HCEC 1CT (cell line): ENCODE measurements around the gene CHCHD3.
"Not testable (repeated sequence)": the region's sequence is repeated elsewhere in the genome, so short reads cannot be mapped to it uniquely, and the experiment has no call there.

Source experiments
- DNase-seq: peaks from one replicate; pipeline ENCODE4 v3.0.0-alpha.2; 2017

The CHCHD3 gene

GRCh38 chr7:133040178-133040577, 41.7 kb downstream of the CHCHD3 start:
- DNase-seq, result no peak

GRCh38 chr7:133039614-133040013, 42.3 kb downstream of the CHCHD3 start:
- no peak for DNase-seq

GRCh38 chr7:133036289-133036688, 45.6 kb downstream of the CHCHD3 start:
- no peak for DNase-seq

DNA sequence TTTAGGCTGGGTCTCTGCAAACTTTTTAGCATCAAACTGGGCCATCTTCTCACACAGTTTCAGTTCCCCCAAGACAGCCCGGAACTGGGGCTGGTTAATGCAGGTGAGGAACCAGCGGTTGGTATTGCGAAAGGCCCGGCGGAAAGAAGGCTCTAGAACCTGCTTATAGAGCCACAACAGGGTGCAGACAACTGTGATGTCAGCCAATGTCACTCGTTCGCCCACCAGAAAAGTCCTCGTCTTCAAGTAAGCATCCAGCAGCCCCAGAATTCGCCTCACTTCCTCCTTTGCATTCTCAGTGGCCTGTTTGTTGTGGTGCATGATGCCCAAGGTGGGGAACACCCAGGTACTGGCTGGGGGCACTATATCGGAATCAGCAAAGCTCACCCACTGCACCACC, 46.6 kb downstream of the CHCHD3 start:
- DNase-seq, result not testable (repeated sequence)

- DNase-seq, result no peak
These were observed 51.5 kb downstream of the CHCHD3 start for GRCh38 chr7:133030346-133030745.

GRCh38 chr7:133029463-133029862, 52.4 kb downstream of the CHCHD3 start:
- no peak for DNase-seq

GRCh38 chr7:133027397-133027796, 54.5 kb downstream of the CHCHD3 start:
- DNase-seq, result no peak

GRCh38 chr7:133026210-133026859, 55.6 kb downstream of the CHCHD3 start:
- no peak for DNase-seq

DNA sequence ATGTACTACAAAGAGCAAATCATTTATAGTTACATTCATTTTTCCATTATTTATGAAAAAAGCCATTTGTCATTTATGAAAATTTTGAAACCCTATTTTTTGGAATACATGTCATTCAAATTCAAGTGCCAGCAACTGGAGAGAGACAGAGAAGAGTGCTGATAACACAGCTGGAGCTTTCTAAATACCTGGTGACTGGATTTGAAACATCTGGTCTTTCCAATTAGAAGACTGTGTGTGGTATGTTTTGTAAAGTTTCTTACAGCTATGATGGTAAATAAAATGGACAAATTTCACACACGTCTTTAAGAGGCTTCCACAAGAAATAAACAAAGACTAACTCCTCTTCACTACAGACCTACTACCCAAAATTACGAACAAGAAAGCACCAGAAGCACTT, 56.8 kb downstream of the CHCHD3 start:
- DNase-seq, result no peak

GRCh38 chr7:133024596-133024995, 57.3 kb downstream of the CHCHD3 start:
- DNase-seq, result no peak

DNA sequence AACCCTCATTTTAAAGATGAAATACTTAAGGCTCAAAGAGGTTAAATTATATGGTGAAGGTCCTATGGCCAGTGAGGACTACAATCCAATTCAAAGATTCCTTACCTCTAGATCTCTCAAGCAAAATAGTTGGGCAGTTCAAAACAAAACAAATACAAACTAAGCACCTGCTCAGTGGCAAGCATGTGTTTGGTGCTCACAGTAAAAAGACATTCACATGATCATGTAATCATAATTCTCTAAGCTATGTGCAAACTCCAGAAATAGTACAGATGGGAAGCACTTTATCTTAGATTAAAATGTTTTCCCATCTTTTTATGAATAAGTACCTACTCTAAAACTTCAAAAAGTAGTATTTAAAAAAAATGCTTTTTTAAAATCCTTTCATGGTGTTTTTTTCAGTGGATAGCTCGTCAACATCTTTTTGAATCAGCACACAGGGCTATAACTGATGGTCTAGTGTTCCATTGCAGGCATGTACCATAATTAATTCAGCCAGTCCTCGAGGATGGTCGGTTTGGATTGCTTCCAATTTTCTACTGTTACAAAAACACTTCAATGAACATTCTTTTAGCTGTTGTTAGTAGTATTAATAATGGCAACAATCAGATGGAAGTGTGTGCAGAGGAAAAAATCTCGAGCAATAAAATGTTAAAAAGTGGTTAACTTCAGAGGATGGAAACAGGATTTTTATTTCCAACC, 58.4 kb downstream of the CHCHD3 start:
- no peak for DNase-seq

- DNase-seq, result no peak
These were observed 59.2 kb downstream of the CHCHD3 start for GRCh38 chr7:133022661-133023060.

GRCh38 chr7:133021196-133021595, 60.7 kb downstream of the CHCHD3 start:
- DNase-seq, result no peak

DNA sequence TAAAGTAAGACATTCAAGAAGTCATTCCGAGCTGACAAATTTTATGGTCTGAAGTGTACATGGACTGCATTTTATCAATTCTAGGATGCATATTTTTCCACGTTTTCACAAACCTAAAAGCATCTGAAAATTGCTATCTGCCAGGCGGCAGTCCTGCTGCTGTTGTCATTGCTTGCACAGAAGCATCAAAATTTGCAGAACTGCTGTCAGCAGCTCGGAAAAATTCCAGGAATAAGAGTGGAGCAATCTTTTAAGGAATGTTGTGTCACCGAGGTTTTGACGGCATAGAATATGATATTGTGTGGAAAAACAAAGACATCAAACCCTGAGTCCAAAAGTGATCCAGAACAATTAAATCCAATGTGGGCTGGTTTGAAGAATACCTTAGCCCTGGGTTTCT, 61.4 kb downstream of the CHCHD3 start:
- DNase-seq, result no peak

- DNase-seq, result no peak
These were observed 62.3 kb downstream of the CHCHD3 start for GRCh38 chr7:133019590-133019989.

GRCh38 chr7:133016604-133017003, 65.3 kb downstream of the CHCHD3 start:
- no peak for DNase-seq

DNA sequence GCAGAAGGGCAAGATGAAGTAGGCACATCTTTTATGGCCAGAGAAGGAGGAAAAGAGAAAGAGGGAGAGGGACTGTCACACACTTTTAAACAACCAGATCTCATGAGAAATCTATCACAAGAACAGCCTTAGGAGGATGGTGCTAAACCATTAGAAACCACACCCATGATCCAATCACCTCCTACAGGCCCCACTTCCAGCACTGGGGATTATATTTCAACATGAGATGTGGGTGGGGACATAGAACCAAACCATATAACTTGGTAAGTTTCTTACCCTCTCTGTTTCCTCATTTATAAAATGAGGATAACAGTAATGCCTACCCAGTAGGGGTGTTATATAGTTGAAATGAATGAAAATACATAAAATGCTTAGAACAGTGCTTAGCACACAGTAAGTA, 66.0 kb downstream of the CHCHD3 start:
- no peak for DNase-seq

- no peak for DNase-seq
These were observed 70.1 kb downstream of the CHCHD3 start for GRCh38 chr7:133011746-133012145.

DNA sequence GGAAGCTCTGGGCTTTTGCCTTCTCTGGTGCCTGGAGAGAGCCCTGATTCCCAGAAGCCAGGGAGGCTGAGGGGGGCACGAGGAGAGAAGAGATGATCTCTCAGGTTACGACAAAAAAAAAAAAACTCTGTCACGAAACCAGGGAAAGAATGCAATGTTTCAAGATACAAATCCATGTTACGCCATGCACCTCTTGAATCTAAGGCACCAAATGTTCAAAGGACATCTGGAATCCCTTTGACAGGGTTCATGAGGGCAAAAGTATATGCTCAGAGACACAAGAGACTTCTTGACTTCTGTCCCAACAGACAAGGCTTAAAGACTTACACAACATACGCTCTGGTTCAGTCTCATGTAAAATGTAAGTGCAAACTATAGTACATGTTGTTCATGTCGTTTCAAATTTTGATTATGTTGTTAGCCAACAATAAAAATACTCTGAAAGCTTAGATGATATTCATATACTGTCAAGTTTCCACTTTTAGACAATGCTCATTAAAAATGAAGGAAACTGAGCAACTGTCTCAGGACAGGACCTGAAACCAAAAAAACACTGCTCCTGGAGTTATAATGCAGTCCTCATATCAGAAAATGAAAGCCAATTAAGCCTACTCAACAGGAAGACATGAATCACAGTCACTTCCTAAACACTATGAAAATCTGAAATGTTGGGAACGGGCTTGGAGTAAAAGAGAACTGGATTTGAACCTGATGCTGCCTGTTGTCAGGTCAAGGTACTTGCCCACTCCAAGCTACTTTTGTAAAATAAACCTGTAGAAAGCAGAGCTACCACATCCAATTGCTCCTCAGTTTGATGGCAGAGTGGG, 72.3 kb downstream of the CHCHD3 start:
- DNase-seq, result no peak

DNA sequence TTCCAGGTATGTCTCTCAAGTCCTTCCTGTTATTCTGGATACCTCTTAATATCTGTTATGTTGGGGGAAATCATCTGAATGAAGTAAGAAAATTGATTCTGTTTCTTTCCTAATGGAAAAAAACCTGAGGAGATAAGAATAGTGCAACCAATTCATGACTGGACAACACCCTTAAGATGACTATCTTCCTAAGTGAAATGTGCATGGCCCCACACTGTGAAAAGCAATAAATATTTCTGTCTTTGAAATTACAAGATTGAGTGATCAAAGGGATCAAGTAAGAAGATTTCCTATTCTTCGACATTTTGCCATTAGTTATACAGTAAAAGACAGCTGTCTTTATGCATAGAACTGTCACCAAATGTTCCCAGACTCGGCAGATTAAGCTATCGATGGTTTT, 73.9 kb downstream of the CHCHD3 start:
- no peak for DNase-seq

- no peak for DNase-seq
These were observed 78.6 kb downstream of the CHCHD3 start for GRCh38 chr7:133003052-133003910.

DNA sequence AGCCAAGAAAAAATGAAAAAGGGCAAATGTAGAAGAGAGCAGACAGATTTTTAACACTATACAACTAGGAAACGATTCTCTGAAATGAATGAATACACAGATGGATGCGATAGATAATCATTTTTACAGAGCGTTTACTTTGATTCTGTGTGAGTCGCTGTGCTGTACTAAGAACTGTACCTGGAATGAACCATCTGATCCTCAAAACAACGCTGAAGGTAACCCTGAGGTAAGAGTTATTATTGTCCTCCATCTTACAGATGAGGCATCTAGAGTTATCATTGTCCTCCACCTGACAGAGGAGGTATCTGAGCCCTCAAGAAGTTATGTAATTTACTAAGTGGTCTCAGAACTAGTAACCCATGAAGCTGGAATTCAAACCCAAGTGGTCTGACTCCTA, 80.2 kb downstream of the CHCHD3 start:
- no peak for DNase-seq

- no peak for DNase-seq
These were observed 82.0 kb downstream of the CHCHD3 start for GRCh38 chr7:132999845-133000244.
